Muscle of back (tissue), 11 donors: Measurements from ENCODE around the gene PIGO. TPM values are rescaled to one million over a fixed set of nuclear protein-coding genes. Genes with fewer than 3 reads are reported as not detected.

ENCODE experiments used
- DNase-seq, 3 donors: peaks; one replicate each; pipeline versions ENCODE4 v3.0.0 to v3.0.0-alpha.2; 2013
- polyA plus RNA-seq, 10 donors: library from polyadenylated mRNA; unstranded; fragments of 120-200 nt; gene quantifications; one replicate each; pipeline ENCODE4 v1.2.1, GENCODE V29; 2013; ENCODE audit not compliant: insufficient read length in 10 of 10

PIGO gene
- polyA plus RNA-seq, 10 donors: 10.7 to 14.2 (median 12.3) TPM

GRCh38 chr9:35072461-35073278 is 23.7 kb downstream of the PIGO start, which contains the start of gene VCP:
VCP (minus strand) TSS chr9:35072625; CDS start chr9:35072353, 272 bp downstream.
- DNase-seq: peak; percentile 99

- DNase-seq: peak; percentile 78 to 95 (median 89)
Measured at GRCh38 chr9:35071814-35072460, 24.5 kb downstream of the PIGO start.

- no peak for DNase-seq
Measured at GRCh38 chr9:35070823-35071813, 25.3 kb downstream of the PIGO start.

- DNase-seq: no peak
Measured at GRCh38 chr9:35069020-35069419, 27.4 kb downstream of the PIGO start.

GRCh38 chr9:35067056-35067455 is 29.3 kb downstream of the PIGO start:
- no peak for DNase-seq

- DNase-seq: no peak
Measured at GRCh38 chr9:35060548-35061207, 35.7 kb downstream of the PIGO start.

GRCh38 chr9:35059438-35059837 is 37.0 kb downstream of the PIGO start:
- DNase-seq: no peak

GRCh38 chr9:35057271-35057620 is 39.1 kb downstream of the PIGO start:
- DNase-seq: no peak

- DNase-seq: no peak
Measured at GRCh38 chr9:35056571-35057270, 39.7 kb downstream of the PIGO start.

GRCh38 chr9:35054871-35055644 is 41.3 kb downstream of the PIGO start:
- no peak for DNase-seq

- no peak for DNase-seq
Measured at GRCh38 chr9:35054185-35054835, 42.1 kb downstream of the PIGO start.

GRCh38 chr9:35051069-35051967 is 45.1 kb downstream of the PIGO start:
- peak; percentile 23 to 43 (median 33) for DNase-seq

GRCh38 chr9:35048511-35048910 is 47.9 kb downstream of the PIGO start:
- no peak for DNase-seq

- no peak for DNase-seq
Measured at GRCh38 chr9:35044071-35044470, 52.3 kb downstream of the PIGO start.

GRCh38 chr9:35042891-35043545 is 53.4 kb downstream of the PIGO start:
- DNase-seq: no peak

GRCh38 chr9:35042081-35042604 is 54.2 kb downstream of the PIGO start:
- no peak for DNase-seq
